ENCODE measurements around the gene CAPN14.

CAPN14 gene

GRCh38 chr2:31138037-31138962, 79.0 kb downstream of the CAPN14 start, which contains the start of gene GALNT14:
Gene GALNT14, minus strand, starts transcription at chr2:31138440. Its CDS starts 354 bp downstream, at chr2:31138086.
- H3K4me3 ChIP-seq (ENCODE audit: low read length), result no peak within 1 kb of the TSS; the same call in 1 of the 2 replicates
- TF ChIP-seq ZNF274 (IDR thresholded peaks at IDR 0.05; ENCODE audit: low read depth, low read length), result no peak

DNA sequence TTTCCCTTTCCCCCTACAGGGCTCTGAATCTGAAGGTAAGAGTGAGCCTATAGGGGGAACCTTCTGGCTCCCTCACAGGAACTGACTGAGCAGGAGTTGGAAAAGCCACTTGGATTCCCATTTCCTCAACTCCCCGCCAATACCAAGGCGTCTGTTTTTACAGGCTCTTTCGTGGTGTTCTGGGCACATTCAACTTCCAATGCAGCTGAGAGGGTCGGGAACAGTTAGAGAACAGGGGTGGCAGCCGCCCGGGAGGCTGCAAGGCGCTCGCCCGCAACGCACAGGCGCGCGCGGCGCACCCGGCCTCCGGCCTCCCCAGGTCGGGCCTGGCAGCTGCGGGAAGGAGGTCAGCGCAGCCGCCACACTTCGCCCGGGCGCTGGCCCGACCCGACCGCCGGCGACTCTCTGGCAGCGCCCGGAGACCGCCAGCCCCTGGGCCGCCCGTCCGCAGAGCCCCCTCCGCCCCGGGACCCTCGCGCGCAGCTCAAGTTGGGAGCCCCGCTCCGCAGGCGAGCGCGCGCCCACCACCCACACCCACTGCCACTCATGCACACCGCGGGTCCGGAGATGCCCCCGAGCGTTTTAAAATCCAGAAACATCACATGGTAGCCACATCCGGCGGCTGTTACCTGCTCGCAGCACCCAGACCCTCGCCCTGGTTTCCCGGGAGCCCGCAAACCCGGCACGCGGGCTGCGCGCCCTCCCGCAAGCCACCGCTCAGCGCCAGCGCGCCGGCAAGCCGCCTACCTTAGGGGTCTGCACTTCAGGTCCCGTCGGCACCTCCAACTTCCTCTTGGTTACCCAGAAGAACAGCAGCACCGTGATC, 79.9 kb downstream of the CAPN14 start:
- no peak for TF ChIP-seq ZNF274 (IDR thresholded peaks at IDR 0.05; ENCODE audit: low read depth, low read length)
- no peak overlapping the region; the same call in 1 of the 2 replicates for H3K4me3 ChIP-seq (ENCODE audit: low read length)

GRCh38 chr2:31136732-31137131, 80.6 kb downstream of the CAPN14 start:
- TF ChIP-seq ZNF274 (IDR thresholded peaks at IDR 0.05; ENCODE audit: low read depth, low read length), result no peak
- H3K4me3 ChIP-seq (ENCODE audit: low read length), result no peak overlapping the region

GRCh38 chr2:31136000-31136399, 81.3 kb downstream of the CAPN14 start:
- H3K4me3 ChIP-seq (ENCODE audit: low read length), result no peak overlapping the region
- no peak for TF ChIP-seq ZNF274 (IDR thresholded peaks at IDR 0.05; ENCODE audit: low read depth, low read length)

GRCh38 chr2:31134480-31134879, 82.8 kb downstream of the CAPN14 start:
- no peak overlapping the region for H3K4me3 ChIP-seq (ENCODE audit: low read length)
- no peak for TF ChIP-seq ZNF274 (IDR thresholded peaks at IDR 0.05; ENCODE audit: low read depth, low read length)

- TF ChIP-seq ZNF274 (IDR thresholded peaks at IDR 0.05; ENCODE audit: low read depth, low read length), result no peak
- no peak overlapping the region for H3K4me3 ChIP-seq (ENCODE audit: low read length)
These were observed 84.5 kb downstream of the CAPN14 start for GRCh38 chr2:31132786-31133185.

DNA sequence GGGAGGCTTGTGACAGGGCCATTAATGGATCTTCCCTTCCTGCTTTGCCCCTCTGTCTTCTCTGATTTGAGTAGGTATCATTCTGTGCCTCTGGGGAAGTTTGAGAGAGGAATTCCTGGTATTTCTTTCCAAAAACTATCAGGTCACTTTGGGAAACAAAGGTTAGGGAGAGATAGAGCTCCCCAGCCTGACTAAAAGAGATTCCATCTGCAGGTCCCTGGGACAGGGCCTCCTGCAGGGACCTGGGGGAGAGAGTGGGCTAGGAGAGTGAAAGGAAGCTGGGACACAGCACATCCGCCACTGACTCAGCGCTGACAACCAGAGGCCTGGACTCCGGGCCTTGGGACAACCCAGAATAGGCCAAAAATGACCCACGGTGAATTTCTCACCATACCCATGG, 85.4 kb downstream of the CAPN14 start:
- no peak for TF ChIP-seq ZNF274 (IDR thresholded peaks at IDR 0.05; ENCODE audit: low read depth, low read length)
- H3K4me3 ChIP-seq (ENCODE audit: low read length), result no peak overlapping the region

GRCh38 chr2:31129375-31130171, 87.7 kb downstream of the CAPN14 start:
- H3K4me3 ChIP-seq (ENCODE audit: low read length), result no peak overlapping the region
- TF ChIP-seq ZNF274 (IDR thresholded peaks at IDR 0.05; ENCODE audit: low read depth, low read length), result no peak

GRCh38 chr2:31127931-31128330, 89.4 kb downstream of the CAPN14 start:
- no peak for TF ChIP-seq ZNF274 (IDR thresholded peaks at IDR 0.05; ENCODE audit: low read depth, low read length)
- no peak overlapping the region for H3K4me3 ChIP-seq (ENCODE audit: low read length)

- TF ChIP-seq ZNF274 (IDR thresholded peaks at IDR 0.05; ENCODE audit: low read depth, low read length), result no peak
- H3K4me3 ChIP-seq (ENCODE audit: low read length), result no peak overlapping the region
These were observed 91.2 kb downstream of the CAPN14 start for GRCh38 chr2:31125918-31126695.

- no peak overlapping the region for H3K4me3 ChIP-seq (ENCODE audit: low read length)
- TF ChIP-seq ZNF274 (IDR thresholded peaks at IDR 0.05; ENCODE audit: low read depth, low read length), result no peak
These were observed 92.4 kb downstream of the CAPN14 start for GRCh38 chr2:31124904-31125303.
